ENCODE measurements around the gene PIP5KL1.

DNA sequence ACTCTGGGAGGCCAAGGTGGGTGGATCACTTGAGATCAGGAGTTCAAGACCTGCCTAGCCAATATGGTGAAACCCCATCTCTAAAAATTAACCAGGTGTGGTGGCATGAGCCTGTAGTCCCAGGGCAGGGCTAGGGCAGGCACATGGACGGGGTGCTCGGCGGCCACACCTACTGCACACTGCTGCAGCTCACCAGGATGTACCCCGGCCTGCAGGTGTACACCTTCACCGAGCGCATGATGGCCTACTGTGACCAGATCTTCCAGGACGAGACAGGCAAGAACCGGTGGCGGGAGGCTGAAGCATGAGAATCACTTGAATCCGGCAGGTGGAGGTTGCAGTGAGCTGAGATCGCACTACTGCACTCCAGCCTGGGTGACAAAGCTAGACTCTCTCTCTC is 16.9 kb downstream of the PIP5KL1 start:
- TF ChIP-seq EP300 (IDR thresholded peaks at IDR 0.05; ENCODE audit: borderline replicate concordance) (no peak), RAD21 (IDR thresholded peaks at IDR 0.05; ENCODE audit: low read depth) (no peak), TCF12 (IDR thresholded peaks at IDR 0.05; ENCODE audit: low read depth) (no peak), TEAD4 (IDR thresholded peaks at IDR 0.05) (no peak)
- TF ChIP-seq, protein P1, sequence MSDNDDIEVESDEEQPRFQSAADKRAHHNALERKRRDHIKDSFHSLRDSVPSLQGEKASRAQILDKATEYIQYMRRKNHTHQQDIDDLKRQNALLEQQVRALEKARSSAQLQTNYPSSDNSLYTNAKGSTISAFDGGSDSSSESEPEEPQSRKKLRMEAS (IDR thresholded peaks at IDR 0.05) = no peak
- TF ChIP-seq, protein P2, sequence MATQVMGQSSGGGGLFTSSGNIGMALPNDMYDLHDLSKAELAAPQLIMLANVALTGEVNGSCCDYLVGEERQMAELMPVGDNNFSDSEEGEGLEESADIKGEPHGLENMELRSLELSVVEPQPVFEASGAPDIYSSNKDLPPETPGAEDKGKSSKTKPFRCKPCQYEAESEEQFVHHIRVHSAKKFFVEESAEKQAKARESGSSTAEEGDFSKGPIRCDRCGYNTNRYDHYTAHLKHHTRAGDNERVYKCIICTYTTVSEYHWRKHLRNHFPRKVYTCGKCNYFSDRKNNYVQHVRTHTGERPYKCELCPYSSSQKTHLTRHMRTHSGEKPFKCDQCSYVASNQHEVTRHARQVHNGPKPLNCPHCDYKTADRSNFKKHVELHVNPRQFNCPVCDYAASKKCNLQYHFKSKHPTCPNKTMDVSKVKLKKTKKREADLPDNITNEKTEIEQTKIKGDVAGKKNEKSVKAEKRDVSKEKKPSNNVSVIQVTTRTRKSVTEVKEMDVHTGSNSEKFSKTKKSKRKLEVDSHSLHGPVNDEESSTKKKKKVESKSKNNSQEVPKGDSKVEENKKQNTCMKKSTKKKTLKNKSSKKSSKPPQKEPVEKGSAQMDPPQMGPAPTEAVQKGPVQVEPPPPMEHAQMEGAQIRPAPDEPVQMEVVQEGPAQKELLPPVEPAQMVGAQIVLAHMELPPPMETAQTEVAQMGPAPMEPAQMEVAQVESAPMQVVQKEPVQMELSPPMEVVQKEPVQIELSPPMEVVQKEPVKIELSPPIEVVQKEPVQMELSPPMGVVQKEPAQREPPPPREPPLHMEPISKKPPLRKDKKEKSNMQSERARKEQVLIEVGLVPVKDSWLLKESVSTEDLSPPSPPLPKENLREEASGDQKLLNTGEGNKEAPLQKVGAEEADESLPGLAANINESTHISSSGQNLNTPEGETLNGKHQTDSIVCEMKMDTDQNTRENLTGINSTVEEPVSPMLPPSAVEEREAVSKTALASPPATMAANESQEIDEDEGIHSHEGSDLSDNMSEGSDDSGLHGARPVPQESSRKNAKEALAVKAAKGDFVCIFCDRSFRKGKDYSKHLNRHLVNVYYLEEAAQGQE (IDR thresholded peaks at IDR 0.05; ENCODE audit: low read depth) = no peak
